Calu3 (cell line): ENCODE results near the gene FPR1. TPM values are rescaled to one million over a fixed set of nuclear protein-coding genes. Genes with fewer than 3 reads are reported as not detected.

Source experiments
- Bru-seq: library from RNA; stranded (reverse); fragments of 400-500 nt; gene quantifications from one replicate; lab custom pipeline; 2021; lab: Mats Ljungman, UMichigan
- BruChase-seq, 2 experiments: library from RNA; stranded (reverse); fragments of 400-500 nt; gene quantifications; one replicate each; lab custom pipeline; 2021; lab: Mats Ljungman, UMichigan
- BruUV-seq: library from RNA; stranded (reverse); fragments of 400-500 nt; replicated peaks from 2 replicates; lab custom pipeline; 2021; lab: Mats Ljungman, UMichigan
- CTCF ChIA-PET: fragments of 300-600 bp; sonication (Branson Sonifier 250); formaldehyde crosslinking; loops from one replicate; lab custom pipeline; 2022; ENCODE audit warnings: antibody characterized with exemption; lab: Charles Lee
- DNase-seq: peaks from one replicate; pipeline ENCODE4 v3.0.0; 2022
- H3K27ac Mint-ChIP-seq: one replicate; pipeline ENCODE4 v1.8.0; 2022; ENCODE audit warnings: mixed read lengths; ENCODE audit not compliant: unreplicated experiment
- H3K27me3 Mint-ChIP-seq: one replicate; pipeline ENCODE4 v1.8.0; 2022; ENCODE audit warnings: mixed read lengths; ENCODE audit not compliant: unreplicated experiment
- H3K36me3 Mint-ChIP-seq: one replicate; pipeline ENCODE4 v1.8.0; 2022; ENCODE audit warnings: mild to moderate bottlenecking, moderate library complexity, mixed read lengths; ENCODE audit not compliant: insufficient read depth, unreplicated experiment
- H3K4me1 Mint-ChIP-seq: one replicate; pipeline ENCODE4 v1.8.0; 2022; ENCODE audit warnings: mild to moderate bottlenecking, low read depth, mixed read lengths; ENCODE audit not compliant: unreplicated experiment
- H3K4me3 Mint-ChIP-seq: one replicate; pipeline ENCODE4 v1.8.0; 2022; ENCODE audit warnings: mild to moderate bottlenecking, low read depth, moderate library complexity, mixed read lengths; ENCODE audit not compliant: unreplicated experiment
- H3K9me3 Mint-ChIP-seq: one replicate; pipeline ENCODE4 v1.8.0; 2022; ENCODE audit warnings: low read depth, mixed read lengths; ENCODE audit not compliant: unreplicated experiment
- CTCF ChIP-seq: fragments of 200-600 bp; IDR thresholded peaks from one replicate; pipeline ENCODE4 v1.8.0; 2022; ENCODE audit warnings: antibody characterized with exemption; ENCODE audit not compliant: unreplicated experiment
- intact Hi-C: fragments of 100-400 bp; cut with micrococcal nuclease; formaldehyde crosslinking; loops from one replicate; pipeline ENCODE4 v1.10.0; 2022; ENCODE audit not compliant: unreplicated experiment
- long read RNA-seq: library from polyadenylated mRNA; stranded (forward); transcript quantifications from one replicate; pipeline ENCODE4 v2.0.0, GENCODE V29; 2022
- total RNA-seq: library from RNA; stranded (reverse); gene quantifications from 2 replicates; pipeline ENCODE4 v1.2.3, GENCODE V29; 2022

FPR1 gene
- total RNA-seq (not detected in 2 replicates), Bru-seq, nascent RNA (not detected), BruChase-seq, experiment 1, labeled RNA remaining after a 6-hour chase (not detected), BruChase-seq, experiment 2, labeled RNA remaining after a 2-hour chase (not detected)
- long read RNA-seq: 0 reads

GRCh38 chr19:51751655-51752054 lies at the start of gene FPR1:
TSS of gene FPR1 (minus strand) at chr19:51751878. CDS start at chr19:51746994, 4,884 bp downstream.
- intact Hi-C loops: no loop called here
- H3K4me1 Mint-ChIP-seq: no peaks in the 10 kb centered on the region
- no peak for TF ChIP-seq CTCF
- H3K4me3 Mint-ChIP-seq: no peak within 1 kb of the TSS
- H3K36me3 Mint-ChIP-seq: no peaks in the 10 kb centered on the region
- no TSS peak for BruUV-seq
- H3K27ac Mint-ChIP-seq: no peak within 1 kb of the TSS
- CTCF ChIA-PET: interaction anchor here (0.7 to 1.0 kb wide), 2 partner anchors 13 to 26 kb away, joined by 3 to 5 read pairs; no protein-coding TSS in a partner anchor
- H3K27me3 Mint-ChIP-seq: no peaks in the 10 kb centered on the region
- DNase-seq: peak; percentile 32
- peaks cover 17% of the 10 kb centered on the region for H3K9me3 Mint-ChIP-seq

GRCh38 chr19:51800473-51801244 lies 49.0 kb upstream of the FPR1 start:
- H3K9me3 Mint-ChIP-seq: peaks cover 24% of the 10 kb centered on the region
- CTCF ChIA-PET: interaction anchor here (1.3 kb wide), 1 partner anchor 8 kb away, joined by 3 read pairs; no protein-coding TSS in a partner anchor
- intact Hi-C loops: no loop called here
- DNase-seq: no peak
- no peak overlapping the region for H3K27ac Mint-ChIP-seq
- H3K36me3 Mint-ChIP-seq: no peaks in the 10 kb centered on the region
- H3K4me1 Mint-ChIP-seq: no peaks in the 10 kb centered on the region
- no peak for TF ChIP-seq CTCF
- H3K27me3 Mint-ChIP-seq: peaks cover 12% of the 10 kb centered on the region
- no TSS peak for BruUV-seq
- H3K4me3 Mint-ChIP-seq: no peak overlapping the region

GRCh38 chr19:51799774-51800472 lies 48.2 kb upstream of the FPR1 start:
- Mint-ChIP-seq H3K4me1 (no peaks in the 10 kb centered on the region), H3K9me3 (peaks cover 24% of the 10 kb centered on the region), H3K36me3 (no peaks in the 10 kb centered on the region), H3K4me3 (no peak overlapping the region), H3K27ac (no peak overlapping the region), H3K27me3 (peaks cover 12% of the 10 kb centered on the region)
- intact Hi-C loops: no loop called here
- no peak for TF ChIP-seq CTCF
- BruUV-seq: no TSS peak
- CTCF ChIA-PET: interaction anchor here (1.3 kb wide), 1 partner anchor 9 kb away, joined by 3 read pairs; no protein-coding TSS in a partner anchor
- no peak for DNase-seq

GRCh38 chr19:51799034-51799773 lies 47.5 kb upstream of the FPR1 start:
- CTCF ChIA-PET: interaction anchor here (0.6 to 1.3 kb wide), 2 partner anchors 9 to 111 kb away, joined by 3 read pairs; no protein-coding TSS in a partner anchor
- no peak overlapping the region for H3K27ac Mint-ChIP-seq
- peaks cover 21% of the 10 kb centered on the region for H3K9me3 Mint-ChIP-seq
- H3K4me3 Mint-ChIP-seq: no peak overlapping the region
- H3K36me3 Mint-ChIP-seq: no peaks in the 10 kb centered on the region
- TF ChIP-seq CTCF: no peak
- intact Hi-C loops: no loop called here
- no peaks in the 10 kb centered on the region for H3K4me1 Mint-ChIP-seq
- BruUV-seq: no TSS peak
- DNase-seq: peak; percentile 61
- H3K27me3 Mint-ChIP-seq: peaks cover 12% of the 10 kb centered on the region
